Kidney epithelial cell (primary cell): ENCODE data around the gene ANKRD55. TPM values are rescaled to one million over a fixed set of nuclear protein-coding genes. Genes with fewer than 3 reads are reported as not detected.

ENCODE experiments used
- DNase-seq: peaks from one replicate; pipeline ENCODE4 v3.0.0-alpha.2; 2010; ENCODE audit warnings: low read depth
- H3K27me3 ChIP-seq: 2 replicates; pipeline ENCODE4 v1.6.0; 2011; ENCODE audit warnings: low read length; ENCODE audit not compliant: control insufficient read depth, insufficient read depth
- H3K36me3 ChIP-seq: 2 replicates; pipeline ENCODE4 v1.5.1; 2011; ENCODE audit warnings: low read length; ENCODE audit not compliant: control insufficient read depth, insufficient read depth
- H3K4me3 ChIP-seq: 2 replicates; pipeline ENCODE4 v1.5.1; 2011; ENCODE audit warnings: low read depth, mild to moderate bottlenecking, control low read depth, low read length
- CTCF ChIP-seq: IDR thresholded peaks from 2 replicates; pipeline ENCODE4 v1.5.1; 2011; ENCODE audit warnings: mild to moderate bottlenecking, moderate library complexity, low read length, control low read depth, inconsistent platforms; ENCODE audit not compliant: insufficient read depth, poor library complexity, severe bottlenecking
- total RNA-seq: library from RNA; depleted of rRNA; stranded (reverse); fragments of >200 nt; gene quantifications from 2 replicates; pipeline ENCODE4 v1.2.3, GENCODE V29; 2015

Gene ANKRD55
- total RNA-seq, 1 donor from 2014 or later, result not detected

- Histone ChIP-seq H3K36me3 (no peaks in the 10 kb centered on the region), H3K4me3 (no peak overlapping the region), H3K27me3 (no peaks in the 10 kb centered on the region)
- DNase-seq, result no peak
- no peak for TF ChIP-seq CTCF
Measured at GRCh38 chr5:56277573-56277972, 44.4 kb upstream of the ANKRD55 start.

GRCh38 chr5:56273376-56273955, 40.3 kb upstream of the ANKRD55 start:
- DNase-seq, result no peak
- H3K27me3 ChIP-seq, result no peaks in the 10 kb centered on the region
- H3K36me3 ChIP-seq, result no peaks in the 10 kb centered on the region
- no peak for TF ChIP-seq CTCF
- no peak overlapping the region for H3K4me3 ChIP-seq

GRCh38 chr5:56272765-56273164, 39.6 kb upstream of the ANKRD55 start:
- no peak for TF ChIP-seq CTCF
- H3K27me3 ChIP-seq, result no peaks in the 10 kb centered on the region
- no peak overlapping the region for H3K4me3 ChIP-seq
- no peak for DNase-seq
- no peaks in the 10 kb centered on the region for H3K36me3 ChIP-seq

GRCh38 chr5:56270568-56271392, 37.6 kb upstream of the ANKRD55 start:
- DNase-seq, result peak; percentile 69
- peak; percentile 99 for TF ChIP-seq CTCF
- Histone ChIP-seq H3K27me3 (no peaks in the 10 kb centered on the region), H3K36me3 (no peaks in the 10 kb centered on the region), H3K4me3 (no peak overlapping the region)

GRCh38 chr5:56270058-56270457, 36.9 kb upstream of the ANKRD55 start:
- TF ChIP-seq CTCF, result no peak
- no peak for DNase-seq
- no peak overlapping the region for H3K4me3 ChIP-seq
- H3K36me3 ChIP-seq, result no peaks in the 10 kb centered on the region
- H3K27me3 ChIP-seq, result no peaks in the 10 kb centered on the region
